Thyroid gland (tissue), 4 donors: ENCODE results near the gene EFNA2. TPM values are rescaled to one million over a fixed set of nuclear protein-coding genes. Genes with fewer than 3 reads are reported as not detected.

ENCODE experiments used
- DNase-seq, 2 donors: peaks; one replicate each; pipeline ENCODE4 v3.0.0-alpha.2; 2019
- H3K27ac ChIP-seq, 3 donors: fragments of 200-600 bp; sonication (generic); 1 replicate in 2 of 3; 2 replicates in 1 of 3; pipeline ENCODE4 v1.5.1; 2016 to 2019; ENCODE audit warnings: mild to moderate bottlenecking in 1 of 3, moderate library complexity in 1 of 3
- H3K27me3 ChIP-seq: fragments of 200-600 bp; sonication (generic); one replicate; pipeline ENCODE4 v1.5.1; 2019
- H3K36me3 ChIP-seq, 2 donors: fragments of 200-600 bp; sonication (generic); one replicate each; pipeline ENCODE4 v1.5.1; 2016 to 2019
- H3K4me1 ChIP-seq, 2 donors: fragments of 200-600 bp; sonication (generic); one replicate each; pipeline ENCODE4 v1.5.1; 2017 to 2019
- H3K4me3 ChIP-seq, 3 donors: fragments of 200-600 bp; sonication (generic); replicated peaks in 1 of 3; 1 replicate in 2 of 3; 2 replicates in 1 of 3; pipeline ENCODE4 v1.5.1; 2016; ENCODE audit warnings: mild to moderate bottlenecking in 1 of 3
- H3K9me3 ChIP-seq: fragments of 200-600 bp; sonication (generic); one replicate; pipeline ENCODE4 v1.5.1; 2017
- CTCF ChIP-seq, 6 experiments: fragments of 200-600 bp in 3 of 6; fragments of 450-650 bp in 3 of 6; sonication (generic) in 3 of 6; IDR thresholded peaks; one replicate each; pipeline ENCODE4 v1.5.1; 2016 to 2019; ENCODE audit warnings: antibody characterized with exemption in 6 of 6, mild to moderate bottlenecking in 2 of 6, inconsistent platforms in 1 of 6, moderate library complexity in 1 of 6
- POLR2A ChIP-seq, 2 donors: fragments of 450-650 bp; IDR thresholded peaks; one replicate each; pipeline ENCODE4 v1.6.1; 2017; ENCODE audit warnings: antibody characterized with exemption in 2 of 2, mild to moderate bottlenecking in 2 of 2, moderate library complexity in 1 of 2
- WGBS, 2 donors: methylation state at CpG; one replicate each; pipeline ENCODE4 v1.1.5; 2017; 5-methylcytosine and 5-hydroxymethylcytosine counted together
- intact Hi-C: fragments of 100-400 bp; cut with DNase I; formaldehyde crosslinking; loops from one replicate; pipeline ENCODE4 v1.15.1; 2023
- total RNA-seq, 4 donors: library from RNA; depleted of rRNA; stranded (reverse); fragments of >200 nt; gene quantifications; one replicate each; pipeline ENCODE4 v1.2.3, GENCODE V29; 2016

EFNA2 gene
- total RNA-seq, 4 donors from 2014 or later: not detected

DNA sequence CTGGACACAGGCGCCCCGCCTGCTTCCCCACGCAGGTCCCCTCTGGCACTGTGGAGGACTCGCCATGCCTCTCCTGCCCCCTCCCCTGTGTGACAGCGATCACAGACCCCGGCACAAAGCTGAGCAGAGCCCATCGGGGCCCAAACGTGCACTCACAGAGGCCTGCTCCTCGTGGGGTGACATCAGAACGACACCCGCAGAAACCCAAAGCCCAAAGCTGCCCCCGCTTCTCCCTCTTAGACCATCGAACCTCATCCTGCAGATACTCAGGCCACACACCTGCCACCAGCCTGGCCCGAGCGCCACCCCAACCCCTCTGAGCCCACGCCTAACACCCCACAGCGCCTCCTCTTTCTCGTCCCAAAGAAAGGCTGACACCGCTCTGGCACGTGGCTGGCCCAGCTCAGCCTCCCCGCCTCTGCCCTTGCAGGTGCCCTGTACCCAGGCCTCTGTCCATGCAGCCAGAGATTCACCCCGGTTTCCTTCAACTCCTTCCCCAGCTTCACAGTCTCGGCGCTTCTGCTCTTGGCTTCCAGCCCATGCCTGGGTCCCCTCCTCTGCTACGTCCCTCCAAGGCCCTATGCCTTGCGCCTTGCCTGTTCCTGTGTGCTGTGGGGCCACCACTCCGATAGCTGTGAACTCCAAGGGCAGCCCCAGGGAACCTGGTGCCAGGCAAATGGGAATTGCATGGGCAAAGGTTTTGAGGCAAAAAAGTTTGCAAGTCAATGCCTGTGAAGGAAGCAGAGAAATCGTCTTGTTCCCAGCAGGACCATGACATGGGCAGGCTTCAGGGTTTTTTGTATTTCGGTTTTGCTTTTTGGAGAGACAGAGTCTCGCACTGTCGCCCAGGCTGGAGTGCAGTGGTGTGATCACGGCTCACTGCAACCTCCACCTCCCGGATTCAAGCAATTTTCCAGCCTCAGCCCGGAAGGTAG, 47.0 kb upstream of the EFNA2 start:
- no peak for DNase-seq
- Histone ChIP-seq H3K36me3 (no peaks in the 10 kb centered on the region), H3K4me1 (peaks cover 31 to 48% of the 10 kb centered on the region in 2 donors), H3K4me3 (peak overlapping the region in 1 of 3 donors; percentile 21), H3K27me3 (no peaks in the 10 kb centered on the region), H3K9me3 (no peaks in the 10 kb centered on the region), H3K27ac (peak overlapping the region in 2 of 3 donors; percentile 90 to 94)
- WGBS, 2 donors: 69 to 74% methylated on average over 30 to 34 of the region's 34 CpGs
- intact Hi-C loops: loop anchor here (10.0 kb wide), 1 partner anchor 314 kb away; the partner anchor contains the start of gene ARID3A
- TF ChIP-seq POLR2A (IDR thresholded peaks at IDR 0.05) (no peak), CTCF (IDR thresholded peaks at IDR 0.05) (no peak)

- Histone ChIP-seq H3K9me3 (no peaks in the 10 kb centered on the region), H3K36me3 (no peaks in the 10 kb centered on the region), H3K27ac (peak overlapping the region in 2 of 3 donors; percentile 90 to 94), H3K4me1 (peaks cover 37 to 56% of the 10 kb centered on the region in 2 donors), H3K4me3 (no peak overlapping the region), H3K27me3 (no peaks in the 10 kb centered on the region)
- intact Hi-C loops: loop anchor here (10.0 kb wide), 1 partner anchor 315 kb away; the partner anchor contains the start of gene ARID3A
- DNase-seq: no peak
- 83% methylated on average over 11 of the region's 11 CpGs for WGBS, 2 donors
- TF ChIP-seq POLR2A (IDR thresholded peaks at IDR 0.05) (no peak), CTCF (IDR thresholded peaks at IDR 0.05) (no peak)
Measured at GRCh38 chr19:1239420-1239795, 46.3 kb upstream of the EFNA2 start.

GRCh38 chr19:1239796-1240737, 45.6 kb upstream of the EFNA2 start:
- H3K36me3 ChIP-seq: no peaks in the 10 kb centered on the region
- TF ChIP-seq POLR2A (IDR thresholded peaks at IDR 0.05) (peak in 1 of 2 donors; percentile 48), CTCF (IDR thresholded peaks at IDR 0.05) (peak; percentile 35 to 98 (median 92))
- H3K4me1 ChIP-seq: peaks cover 43 to 62% of the 10 kb centered on the region in 2 donors
- 1 to 11% methylated on average over 21 to 27 of the region's 84 CpGs for WGBS, 2 donors
- H3K9me3 ChIP-seq: no peaks in the 10 kb centered on the region
- peak; percentile 87 to 89 for DNase-seq
- no peaks in the 10 kb centered on the region for H3K27me3 ChIP-seq
- H3K4me3 ChIP-seq: peak overlapping the region in 1 of 3 donors; percentile 23
- H3K27ac ChIP-seq: peak overlapping the region; percentile 90 to 94 (median 90)
- intact Hi-C loops: loop anchor here (10.0 kb wide), 1 partner anchor 315 kb away; the partner anchor contains the start of gene ARID3A

DNA sequence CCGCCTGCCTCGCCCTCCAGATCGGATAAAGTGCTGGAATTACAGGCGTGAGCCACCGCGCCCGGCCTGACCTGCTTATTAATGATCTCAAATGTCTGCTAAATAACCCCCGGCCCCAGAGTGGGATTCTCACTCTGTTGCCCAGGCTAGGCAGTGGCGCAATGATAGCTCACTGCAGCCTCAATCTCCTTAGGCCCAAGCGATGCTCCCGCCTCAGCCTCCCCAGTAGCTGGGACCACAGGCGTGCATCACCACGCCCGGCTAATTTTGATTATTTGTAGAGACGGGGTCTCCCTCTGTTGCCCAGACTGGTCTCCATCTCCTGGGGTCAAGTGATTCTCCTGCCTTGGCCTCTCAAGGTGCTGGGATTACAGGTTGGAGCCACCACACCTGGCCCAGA, 44.7 kb upstream of the EFNA2 start:
- peaks cover 51 to 71% of the 10 kb centered on the region in 2 donors for H3K4me1 ChIP-seq
- no peaks in the 10 kb centered on the region for H3K36me3 ChIP-seq
- peak in 1 of 2 donors; percentile 23 for DNase-seq
- no peak overlapping the region for H3K4me3 ChIP-seq
- H3K27me3 ChIP-seq: no peaks in the 10 kb centered on the region
- 61 to 63% methylated on average over 3 to 15 of the region's 15 CpGs for WGBS, 2 donors
- TF ChIP-seq CTCF (IDR thresholded peaks at IDR 0.05): no peak
- TF ChIP-seq POLR2A (IDR thresholded peaks at IDR 0.05): no peak
- H3K9me3 ChIP-seq: no peaks in the 10 kb centered on the region
- peak overlapping the region; percentile 90 to 94 (median 90) for H3K27ac ChIP-seq
- intact Hi-C loops: no loop called here
